CD4-positive, alpha-beta T cell treated with Interleukin-4 for 1 hour (primary cell): ENCODE results near the gene MGMT.

Experiments
- DNase-seq, 2 donors: peaks; one replicate each; pipeline ENCODE4 v3.0.0-alpha.2; 2020 to 2022

MGMT gene

GRCh38 chr10:129811208-129811607 is 344.2 kb downstream of the MGMT start:
- no peak for DNase-seq

GRCh38 chr10:129812398-129812797 is 345.4 kb downstream of the MGMT start:
- DNase-seq: no peak

GRCh38 chr10:129814681-129815646 is 347.9 kb downstream of the MGMT start:
- no peak for DNase-seq

- DNase-seq: no peak
Measured at GRCh38 chr10:129815898-129816655, 349.0 kb downstream of the MGMT start.

- no peak for DNase-seq
Measured at GRCh38 chr10:129816656-129817045, 349.6 kb downstream of the MGMT start.
